Stimulated activated CD8-positive, alpha-beta memory T cell treated with anti-CD3 and anti-CD28 coated beads, Interleukin-12 subunit alpha, Interleukin-12 subunit beta, amount 100 ng/mL, for 24 hours (primary cell): ENCODE measurements around the gene ADAMTS14.
"Not testable (repeated sequence)": the region's sequence is repeated elsewhere in the genome, so short reads cannot be mapped to it uniquely, and the experiment has no call there.

Source experiments
- DNase-seq: peaks from one replicate; pipeline ENCODE4 v3.0.0-alpha.2; 2020; ENCODE audit errors: extremely low read depth

ADAMTS14 gene, protein sequence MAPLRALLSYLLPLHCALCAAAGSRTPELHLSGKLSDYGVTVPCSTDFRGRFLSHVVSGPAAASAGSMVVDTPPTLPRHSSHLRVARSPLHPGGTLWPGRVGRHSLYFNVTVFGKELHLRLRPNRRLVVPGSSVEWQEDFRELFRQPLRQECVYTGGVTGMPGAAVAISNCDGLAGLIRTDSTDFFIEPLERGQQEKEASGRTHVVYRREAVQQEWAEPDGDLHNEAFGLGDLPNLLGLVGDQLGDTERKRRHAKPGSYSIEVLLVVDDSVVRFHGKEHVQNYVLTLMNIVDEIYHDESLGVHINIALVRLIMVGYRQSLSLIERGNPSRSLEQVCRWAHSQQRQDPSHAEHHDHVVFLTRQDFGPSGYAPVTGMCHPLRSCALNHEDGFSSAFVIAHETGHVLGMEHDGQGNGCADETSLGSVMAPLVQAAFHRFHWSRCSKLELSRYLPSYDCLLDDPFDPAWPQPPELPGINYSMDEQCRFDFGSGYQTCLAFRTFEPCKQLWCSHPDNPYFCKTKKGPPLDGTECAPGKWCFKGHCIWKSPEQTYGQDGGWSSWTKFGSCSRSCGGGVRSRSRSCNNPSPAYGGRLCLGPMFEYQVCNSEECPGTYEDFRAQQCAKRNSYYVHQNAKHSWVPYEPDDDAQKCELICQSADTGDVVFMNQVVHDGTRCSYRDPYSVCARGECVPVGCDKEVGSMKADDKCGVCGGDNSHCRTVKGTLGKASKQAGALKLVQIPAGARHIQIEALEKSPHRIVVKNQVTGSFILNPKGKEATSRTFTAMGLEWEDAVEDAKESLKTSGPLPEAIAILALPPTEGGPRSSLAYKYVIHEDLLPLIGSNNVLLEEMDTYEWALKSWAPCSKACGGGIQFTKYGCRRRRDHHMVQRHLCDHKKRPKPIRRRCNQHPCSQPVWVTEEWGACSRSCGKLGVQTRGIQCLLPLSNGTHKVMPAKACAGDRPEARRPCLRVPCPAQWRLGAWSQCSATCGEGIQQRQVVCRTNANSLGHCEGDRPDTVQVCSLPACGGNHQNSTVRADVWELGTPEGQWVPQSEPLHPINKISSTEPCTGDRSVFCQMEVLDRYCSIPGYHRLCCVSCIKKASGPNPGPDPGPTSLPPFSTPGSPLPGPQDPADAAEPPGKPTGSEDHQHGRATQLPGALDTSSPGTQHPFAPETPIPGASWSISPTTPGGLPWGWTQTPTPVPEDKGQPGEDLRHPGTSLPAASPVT

DNA sequence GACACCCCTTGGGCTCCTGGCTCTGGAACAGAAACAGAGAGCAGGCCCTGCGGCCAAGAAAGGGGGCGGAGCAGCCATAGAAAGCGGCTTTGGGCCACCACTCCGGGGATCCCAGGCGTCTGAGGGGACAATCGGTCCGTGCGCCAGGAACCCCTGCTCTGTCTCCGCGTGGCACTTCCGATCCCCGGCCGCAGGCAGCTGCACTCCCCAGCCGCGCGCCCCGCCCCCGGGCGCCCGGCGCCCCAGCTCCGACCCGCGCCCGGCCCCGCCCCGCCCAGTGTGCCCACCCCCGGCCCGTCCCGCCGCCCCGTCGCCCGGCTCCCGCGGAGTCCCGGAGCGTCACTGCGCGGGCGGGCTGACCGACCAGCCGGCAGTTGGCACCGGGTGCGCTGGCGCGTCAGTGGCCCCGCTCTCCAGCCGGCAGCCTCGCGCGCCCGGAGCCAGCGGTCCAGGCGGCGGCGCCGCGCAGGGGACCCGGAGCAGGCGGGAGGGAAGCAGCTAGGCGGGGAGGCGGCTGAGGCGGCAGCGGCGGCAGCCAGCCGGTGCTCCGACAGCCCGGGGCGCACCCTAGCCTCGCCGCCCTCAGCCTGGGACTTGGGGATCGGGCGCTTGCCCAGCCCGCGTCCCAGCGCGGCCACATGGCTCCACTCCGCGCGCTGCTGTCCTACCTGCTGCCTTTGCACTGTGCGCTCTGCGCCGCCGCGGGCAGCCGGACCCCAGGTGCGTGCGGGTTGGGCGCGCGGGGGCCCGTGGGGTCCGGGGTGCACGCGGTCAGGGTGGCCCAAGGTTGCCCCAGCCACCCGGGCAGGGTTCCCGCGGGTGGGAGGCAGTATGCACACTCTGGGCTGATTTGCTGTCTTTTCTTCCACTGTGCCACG lies at the start of gene ADAMTS14:
Gene ADAMTS14 (plus strand): TSS at position 342 of the 878 bp plus-strand sequence. CDS start 297 bp downstream, at position 639.
- DNase-seq = no peak

DNA sequence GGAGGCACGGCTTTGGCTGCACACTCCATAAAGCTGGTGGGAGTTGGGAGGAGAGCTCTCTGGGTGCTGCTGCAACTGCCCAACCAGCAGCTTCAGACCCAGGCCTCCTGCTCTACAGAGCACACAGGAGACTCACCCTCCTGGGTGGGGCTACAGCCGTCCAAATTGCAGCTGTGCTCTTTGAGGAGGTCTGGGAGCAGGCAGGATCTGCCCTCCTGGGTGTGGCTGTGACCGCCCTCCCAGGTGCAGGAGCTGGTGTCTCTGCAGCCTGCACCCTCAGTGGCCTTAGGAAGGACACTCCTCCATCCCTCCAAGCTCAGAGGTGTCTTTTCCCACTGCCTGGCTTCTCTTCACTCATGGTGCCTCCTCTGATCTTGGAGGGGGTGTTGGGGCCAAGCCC lies 49.8 kb upstream of the ADAMTS14 start:
- no peak for DNase-seq

DNA sequence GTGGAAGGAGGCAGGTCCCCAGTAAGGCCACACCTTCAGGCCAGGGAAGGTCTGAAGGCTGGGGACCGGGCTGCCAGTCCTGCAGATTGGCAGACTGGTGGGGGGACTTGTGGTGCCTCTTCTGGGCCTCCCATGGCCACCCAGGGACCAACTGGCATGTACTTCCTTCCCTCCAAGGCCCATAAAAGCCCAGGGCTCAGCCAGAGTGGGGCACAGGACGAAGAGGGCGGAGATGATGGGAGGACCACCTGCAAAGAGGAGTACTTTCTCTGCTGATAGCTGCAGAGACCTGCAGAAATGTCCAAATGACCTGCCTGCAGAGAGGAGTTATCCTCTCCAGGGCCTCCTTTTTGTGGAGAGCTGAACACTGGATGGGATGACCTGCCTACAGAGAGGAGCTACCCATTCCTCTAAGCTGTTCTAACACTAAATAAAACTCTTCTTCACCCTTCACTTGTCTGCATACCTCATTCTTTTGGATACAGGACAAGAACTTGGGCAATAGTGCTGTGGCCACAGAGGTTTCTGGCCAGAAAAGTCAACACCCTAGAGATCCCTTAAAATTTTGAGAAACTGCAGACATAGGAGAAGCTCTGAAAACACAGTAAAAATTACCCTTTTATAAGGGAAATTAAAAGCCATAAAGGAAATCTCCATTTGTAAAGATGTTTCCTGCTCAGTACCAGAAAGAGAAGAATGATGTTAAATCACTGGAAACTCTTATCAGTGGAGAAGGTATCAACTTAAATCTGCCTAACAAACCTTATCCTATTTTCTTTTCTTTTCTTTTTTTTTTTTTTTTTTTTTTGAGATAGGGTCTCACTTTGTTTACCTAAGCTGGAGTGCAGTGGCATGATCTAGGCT lies 49.1 kb upstream of the ADAMTS14 start:
- DNase-seq = no peak

DNA sequence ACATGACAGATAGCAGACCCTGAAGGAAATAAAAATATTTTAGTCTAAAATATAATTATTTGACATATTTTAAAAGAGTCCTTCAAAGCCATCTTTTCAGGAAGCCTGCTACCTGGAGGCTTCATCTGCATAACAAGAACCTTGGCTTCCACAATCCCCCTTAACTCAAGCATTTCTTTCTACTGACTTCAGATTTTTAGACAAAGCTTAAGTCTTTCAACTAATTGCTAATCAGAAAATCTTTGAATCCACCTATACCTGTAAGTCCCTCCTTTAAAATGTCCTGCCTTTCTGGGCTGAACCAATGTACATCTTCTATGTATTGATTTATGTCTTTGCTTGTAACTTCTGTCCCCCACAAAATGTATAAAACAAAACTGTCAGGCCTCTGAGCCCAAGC lies 46.2 kb upstream of the ADAMTS14 start:
- DNase-seq = no peak

DNA sequence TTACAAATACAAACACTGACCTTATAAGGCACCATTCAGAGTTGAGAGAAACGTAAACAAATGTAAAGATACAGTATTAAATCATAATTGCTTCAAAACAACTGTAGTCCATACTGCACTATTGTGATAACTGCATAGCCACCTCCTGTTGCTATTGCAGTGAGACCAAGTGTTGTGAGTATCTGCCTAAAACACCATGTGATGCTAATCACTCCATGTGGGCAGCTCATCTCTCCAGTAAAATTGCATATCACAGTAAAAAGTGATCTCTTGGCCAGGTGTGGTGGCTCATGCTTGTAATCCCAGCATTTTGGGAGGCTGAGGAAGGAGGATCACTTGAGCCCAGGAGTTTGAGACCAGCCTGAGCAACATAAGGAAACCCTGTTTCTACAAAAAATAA lies 43.0 kb upstream of the ADAMTS14 start:
- no peak for DNase-seq

DNA sequence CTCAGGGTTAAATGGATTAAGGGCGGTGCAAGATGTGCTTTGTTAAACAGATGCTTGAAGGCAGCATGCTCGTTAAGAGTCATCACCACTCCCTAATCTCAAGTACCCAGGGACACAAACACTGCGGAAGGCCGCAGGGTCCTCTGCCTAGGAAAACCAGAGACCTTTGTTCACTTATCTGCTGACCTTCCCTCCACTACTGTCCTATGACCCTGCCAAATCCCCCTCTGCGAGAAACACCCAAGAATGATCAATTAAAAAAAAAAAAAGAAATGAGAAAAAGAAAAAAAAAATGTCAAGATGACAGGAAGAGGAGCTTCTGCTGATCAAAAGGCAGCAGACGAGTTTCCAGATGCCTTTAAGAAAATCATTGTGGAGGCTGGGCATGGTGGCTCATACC lies 40.6 kb upstream of the ADAMTS14 start:
- DNase-seq = not testable (repeated sequence)

DNA sequence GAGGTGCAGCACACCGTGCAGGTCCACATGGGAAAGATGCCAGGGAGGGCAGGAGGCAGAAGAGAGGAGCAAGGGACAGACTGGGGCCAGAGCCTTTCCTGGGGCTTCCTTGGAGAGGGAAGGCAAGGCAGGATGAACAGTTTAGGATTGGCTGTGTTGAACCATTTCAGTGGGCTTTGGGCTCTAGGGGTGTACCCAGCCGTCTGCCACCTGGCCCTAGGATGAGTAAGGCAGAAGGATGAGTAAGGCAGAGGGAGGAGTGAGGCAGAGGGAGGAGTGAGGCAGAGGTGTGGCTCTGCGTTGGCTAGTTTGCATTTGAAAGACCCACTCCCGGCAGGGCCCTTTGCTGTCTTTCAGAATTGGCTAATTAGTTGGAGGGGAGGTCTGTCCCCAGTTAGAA lies 38.3 kb upstream of the ADAMTS14 start:
- no peak for DNase-seq

DNA sequence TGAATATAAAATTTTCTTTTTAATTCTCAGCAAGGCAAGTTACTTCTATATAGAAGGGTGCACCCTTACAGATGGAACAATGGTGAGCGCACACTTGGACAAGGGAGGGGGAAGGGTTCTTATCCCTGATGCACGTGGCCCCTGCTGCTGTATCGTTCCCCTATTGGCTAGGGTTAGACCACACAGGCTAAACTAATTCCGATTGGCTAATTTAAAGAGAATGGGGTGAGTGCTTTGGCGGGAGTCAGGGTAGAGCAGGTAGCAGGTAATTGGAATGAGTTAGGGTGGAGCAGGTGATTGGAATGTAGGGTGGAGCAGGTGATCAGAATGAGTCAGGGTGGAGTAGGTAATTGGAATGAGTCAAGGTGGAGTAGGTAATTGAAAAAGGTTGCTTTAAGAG lies 37.8 kb upstream of the ADAMTS14 start:
- not testable (repeated sequence) for DNase-seq

DNA sequence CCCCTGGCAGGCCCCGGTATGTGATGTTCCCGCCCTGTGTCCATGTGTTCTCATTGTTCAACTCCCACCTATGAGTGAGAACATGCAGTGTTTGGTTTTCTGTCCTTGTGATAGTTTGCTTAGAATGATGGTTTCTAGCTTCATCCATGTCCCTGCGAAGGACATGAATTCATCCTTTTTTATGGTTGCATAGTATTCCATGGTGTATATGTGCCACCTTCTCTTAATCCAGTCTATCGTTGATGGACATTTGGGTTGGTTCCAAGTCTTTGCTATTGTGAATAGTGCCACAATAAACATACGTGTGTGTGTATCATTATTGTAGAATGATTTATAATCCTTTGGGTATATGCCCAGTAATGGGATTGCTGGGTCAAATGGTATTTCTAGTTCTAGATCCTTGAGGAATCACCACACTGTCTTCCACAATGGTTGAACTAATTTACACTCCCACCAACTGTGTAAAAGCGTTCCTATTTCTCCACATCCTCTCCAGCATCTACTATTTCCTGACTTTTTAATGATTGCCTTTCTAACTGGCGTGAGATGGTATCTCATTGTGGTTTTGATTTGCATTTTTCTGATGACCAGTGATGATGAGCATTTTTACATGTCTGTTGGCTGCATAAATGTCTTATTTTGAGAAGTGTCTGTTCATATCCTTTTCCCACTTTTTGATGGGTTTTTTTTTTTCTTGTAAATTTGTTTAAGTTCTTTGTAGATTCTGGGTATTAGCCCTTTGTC lies 32.5 kb upstream of the ADAMTS14 start:
- not testable (repeated sequence) for DNase-seq

DNA sequence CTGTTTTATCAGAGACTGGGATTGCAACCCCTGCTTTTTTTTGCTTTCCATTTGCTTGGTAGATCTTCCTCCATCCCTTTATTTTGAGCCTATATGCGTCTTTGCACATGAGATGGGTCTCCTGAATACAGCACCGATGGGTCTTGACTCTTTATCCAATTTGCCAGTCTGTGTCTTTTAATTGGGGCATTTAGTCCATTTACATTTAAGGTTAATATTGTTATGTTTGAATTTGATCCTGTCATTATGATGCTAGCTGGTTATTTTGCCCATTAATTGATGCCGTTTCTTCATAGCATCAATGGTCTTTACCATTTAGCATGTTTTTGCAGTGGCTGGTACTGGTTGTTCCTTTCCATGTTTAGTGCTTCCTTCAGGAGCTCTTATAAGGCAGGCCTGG lies 29.0 kb upstream of the ADAMTS14 start:
- not testable (repeated sequence) for DNase-seq

DNA sequence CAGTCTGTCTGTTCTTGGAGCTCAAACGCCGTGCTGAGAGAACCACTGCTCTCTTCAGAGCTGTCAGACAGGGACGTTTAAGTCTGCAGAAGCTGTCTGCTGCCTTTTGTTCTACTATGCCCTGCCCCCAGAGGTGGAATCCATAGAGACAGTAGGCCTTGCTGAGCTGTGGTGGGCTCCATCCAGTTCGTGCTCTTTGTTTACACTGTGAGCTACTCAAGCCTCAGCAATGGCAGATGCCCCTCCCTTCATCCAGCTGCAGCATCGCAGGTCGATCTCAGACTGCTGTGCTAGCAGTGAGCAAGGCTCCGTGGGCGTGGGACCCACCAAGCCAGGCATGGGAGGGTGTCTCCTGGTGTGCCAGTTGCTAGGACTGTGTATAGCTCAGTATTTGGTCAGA lies 27.3 kb upstream of the ADAMTS14 start:
- not testable (repeated sequence) for DNase-seq

DNA sequence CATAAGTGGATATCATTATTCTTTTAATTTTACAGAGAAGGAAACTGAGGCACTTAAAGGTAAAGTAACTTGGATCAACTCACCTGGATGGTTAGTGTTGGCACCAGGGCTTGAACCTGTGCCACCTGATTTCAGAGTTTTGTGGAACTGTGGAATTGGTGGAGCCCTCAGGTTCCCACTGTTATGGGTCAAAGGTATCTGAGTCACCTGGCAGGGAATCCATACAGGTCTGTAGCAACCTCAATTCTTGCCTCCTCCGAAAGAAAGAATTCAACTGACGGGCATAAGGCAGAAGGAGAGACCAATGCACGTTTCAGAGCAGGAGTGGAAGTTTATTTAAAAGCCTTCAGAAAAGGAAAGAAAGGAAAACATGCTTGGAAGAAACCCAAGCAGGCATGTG lies 25.2 kb upstream of the ADAMTS14 start:
- no peak for DNase-seq

DNA sequence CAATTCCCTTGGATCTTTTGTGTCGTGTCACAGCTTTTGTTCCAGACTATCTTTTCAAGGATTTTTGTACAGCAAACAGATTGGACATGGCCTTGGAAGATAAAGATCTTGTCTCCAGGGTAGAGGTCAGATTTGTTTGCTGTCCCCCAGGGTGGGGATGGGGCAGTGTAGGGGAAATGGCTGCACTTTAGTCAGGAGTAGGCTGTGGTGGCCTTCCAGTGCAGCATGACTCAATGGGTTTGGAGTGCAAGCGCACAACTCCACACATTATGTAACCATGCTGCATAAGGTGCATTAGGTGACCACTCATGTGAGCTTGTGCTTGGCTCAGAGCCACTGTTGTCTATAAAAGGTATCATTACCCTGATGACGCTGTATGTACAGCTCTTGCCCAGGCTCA lies 23.9 kb upstream of the ADAMTS14 start:
- no peak for DNase-seq

DNA sequence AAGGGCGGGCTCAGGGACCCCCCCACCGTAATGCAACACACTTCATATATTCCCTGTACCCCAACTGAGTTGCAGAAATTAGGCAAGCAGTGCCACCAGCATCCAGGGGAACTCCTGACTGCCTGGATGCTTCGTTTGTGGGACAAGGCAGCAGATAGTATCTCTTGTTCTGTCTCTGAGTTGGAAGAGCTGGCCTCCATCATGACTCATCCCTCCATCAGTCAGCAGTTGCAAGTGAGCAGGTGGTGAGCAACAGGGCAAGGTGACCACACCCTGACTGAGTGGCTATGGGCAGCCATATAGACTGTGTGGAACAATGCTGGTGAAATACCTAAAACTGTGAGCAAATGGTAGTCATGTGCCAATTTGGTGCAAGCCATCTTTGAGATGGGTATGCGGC lies 22.8 kb upstream of the ADAMTS14 start:
- DNase-seq = no peak

DNA sequence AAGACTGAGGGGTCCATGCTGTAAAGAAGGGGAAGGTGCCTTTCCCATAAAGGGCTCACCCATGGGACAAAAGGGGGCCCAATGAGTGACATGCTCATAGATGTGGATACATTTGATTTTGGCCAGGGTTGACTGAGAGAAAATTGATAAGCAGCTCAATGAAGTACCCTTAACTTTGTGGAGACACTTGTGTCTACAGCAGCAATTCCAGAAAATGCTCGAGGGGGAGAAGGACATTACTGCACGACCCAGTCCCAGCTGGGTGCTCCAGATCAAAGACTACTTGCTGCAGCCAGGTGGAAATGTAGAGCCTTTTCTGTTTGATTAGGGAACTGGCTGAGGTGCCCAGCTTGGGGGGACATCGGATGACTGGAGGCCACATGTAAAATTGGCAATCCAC lies 22.2 kb upstream of the ADAMTS14 start:
- no peak for DNase-seq

DNA sequence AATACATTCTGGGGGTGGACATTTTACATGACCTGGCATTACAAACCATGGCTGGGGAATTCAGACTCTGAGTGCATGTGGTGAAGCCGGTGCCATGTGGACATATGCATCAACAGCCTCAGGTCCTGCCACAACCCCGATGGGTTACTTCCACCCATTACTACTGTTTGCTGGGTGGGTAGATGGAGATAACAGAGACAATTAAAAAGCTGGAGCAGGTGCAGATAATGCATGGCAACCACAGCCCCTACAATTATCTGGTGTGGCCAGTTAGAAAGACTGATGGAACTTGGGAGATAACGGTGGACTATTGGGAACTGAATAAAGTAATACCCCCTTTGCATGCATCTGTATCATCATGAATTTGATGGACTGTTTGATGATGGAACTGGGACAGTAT lies 21.6 kb upstream of the ADAMTS14 start:
- DNase-seq = no peak

DNA sequence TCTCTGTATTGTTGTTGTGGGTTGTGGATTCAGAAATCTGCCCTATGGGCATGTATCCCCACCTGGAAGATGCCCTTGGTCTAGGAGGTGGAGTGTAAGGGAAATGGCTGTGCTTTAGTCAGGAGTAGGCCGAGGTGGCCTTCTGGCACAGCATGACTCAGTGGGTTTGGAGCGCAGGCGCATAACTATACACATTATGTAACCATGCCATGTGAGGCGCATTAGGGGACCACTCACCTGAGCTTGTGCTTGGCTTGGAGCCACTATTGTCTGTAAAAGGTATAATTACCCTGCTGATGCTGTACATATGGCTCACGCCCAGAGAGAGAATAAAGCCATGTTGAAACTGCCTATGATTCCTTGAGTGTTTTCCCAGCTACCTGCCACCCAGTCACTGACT lies 20.6 kb upstream of the ADAMTS14 start:
- DNase-seq = no peak

DNA sequence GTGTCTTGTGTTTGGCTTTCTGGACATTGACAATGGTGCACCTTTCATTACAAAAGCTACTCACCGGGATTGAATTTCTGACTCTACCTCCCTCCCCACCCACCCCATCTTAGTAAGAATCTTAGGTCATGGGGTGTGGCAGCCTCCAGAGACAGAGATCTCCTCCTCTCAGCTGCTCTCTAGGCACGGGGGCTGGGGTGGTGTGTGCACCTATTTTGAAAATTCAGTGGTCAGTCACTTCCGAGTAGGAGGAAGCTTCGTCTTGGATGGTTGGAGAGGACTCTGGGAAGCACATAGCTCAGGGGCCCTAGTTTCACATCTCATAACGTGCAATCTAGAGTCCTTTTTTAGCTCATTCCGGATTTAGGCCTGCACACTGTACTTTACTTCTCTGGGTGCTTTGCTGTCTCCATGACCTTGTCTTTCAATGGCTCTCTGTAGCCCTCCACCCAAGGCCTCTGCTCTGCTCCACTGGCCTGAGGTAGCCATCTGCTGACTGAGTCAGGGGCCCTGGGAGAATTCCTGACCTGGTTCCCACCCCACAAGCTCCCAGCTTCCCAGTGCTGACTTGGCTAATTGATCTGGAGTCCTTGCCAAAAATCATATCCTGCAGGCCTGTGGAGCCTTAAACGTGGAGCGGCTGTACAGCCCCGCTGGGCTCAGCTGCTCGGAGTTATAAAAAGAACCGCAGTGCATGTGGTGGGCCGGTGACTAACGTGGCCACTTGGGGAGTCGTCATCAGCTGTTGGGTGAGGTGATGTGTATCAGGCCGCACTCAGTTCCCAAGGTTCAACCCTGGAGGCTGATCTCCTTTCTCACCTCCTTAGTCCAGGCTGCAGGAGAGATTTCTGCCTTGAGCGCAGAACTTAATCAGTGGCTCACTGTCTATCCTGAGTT lies 19.3 kb upstream of the ADAMTS14 start:
- no peak for DNase-seq
